HCT116 (cell line): Measurements from ENCODE around the gene FTCD.

Source experiments
- ELF1 ChIP-seq: IDR thresholded peaks from 2 replicates; pipeline ENCODE4 v1.6.1; 2012; ENCODE audit warnings: low read depth, borderline replicate concordance
- SIN3A ChIP-seq: IDR thresholded peaks from 2 replicates; pipeline ENCODE4 v1.6.1; 2012; ENCODE audit warnings: low read depth

GRCh38 chr21:46131838-46132651, 23.3 kb downstream of the FTCD start:
- TF ChIP-seq ELF1 (no peak), SIN3A (no peak)
